ENCODE results near the gene DLX4.

DLX4 gene

DNA sequence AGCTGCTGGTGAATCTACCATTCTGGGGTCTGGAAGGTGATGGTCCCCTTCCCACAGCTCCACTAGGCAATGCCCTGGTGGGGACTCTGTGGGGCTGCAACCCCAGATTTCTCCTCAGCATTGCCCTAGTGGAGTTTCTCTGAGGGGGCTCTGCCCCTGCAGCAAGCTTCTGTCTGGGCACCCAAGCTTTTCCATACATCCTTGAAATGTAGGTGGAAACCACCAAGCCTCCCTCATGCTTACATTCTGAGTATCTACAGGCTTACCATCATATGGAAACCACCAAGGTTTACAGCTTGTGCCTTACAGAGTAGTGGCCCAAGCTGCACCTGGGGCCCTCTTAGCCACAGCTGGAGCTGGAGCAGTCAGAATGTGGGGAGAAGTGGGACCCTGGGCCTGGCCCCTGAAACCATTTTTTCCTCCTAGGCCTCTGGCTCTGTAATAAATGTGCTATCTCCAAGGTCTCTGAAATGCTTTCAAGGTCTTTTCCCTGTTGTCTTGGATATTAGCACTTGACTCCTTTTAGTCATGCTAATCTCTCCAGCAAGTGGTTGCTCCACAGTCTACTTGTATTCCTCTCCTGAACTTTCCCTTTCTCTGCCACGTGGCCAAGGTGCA is 45.6 kb downstream of the DLX4 start:
- DNase-seq (ENCODE audit: low read depth in 3 of 3): no peak

DNA sequence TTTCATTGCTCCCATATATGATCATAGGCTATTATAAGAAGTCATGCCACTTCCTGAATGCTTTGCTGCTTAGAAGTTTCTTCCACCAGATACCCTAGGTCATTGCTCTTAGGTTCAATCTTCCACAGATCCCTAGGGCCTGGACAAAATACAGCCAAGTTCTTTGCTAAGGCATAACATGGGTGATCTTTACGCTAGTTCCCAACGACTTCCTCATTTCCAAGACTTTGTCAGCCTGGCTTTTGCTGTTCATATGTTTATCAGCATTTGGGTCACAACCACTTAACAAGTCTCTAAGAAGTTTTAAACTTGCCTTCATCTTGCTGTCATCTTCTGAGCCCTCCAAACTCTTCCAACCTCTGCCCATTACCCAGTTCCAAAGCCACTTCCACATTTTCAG is 46.2 kb downstream of the DLX4 start:
- no peak for DNase-seq (ENCODE audit: low read depth in 3 of 3)

DNA sequence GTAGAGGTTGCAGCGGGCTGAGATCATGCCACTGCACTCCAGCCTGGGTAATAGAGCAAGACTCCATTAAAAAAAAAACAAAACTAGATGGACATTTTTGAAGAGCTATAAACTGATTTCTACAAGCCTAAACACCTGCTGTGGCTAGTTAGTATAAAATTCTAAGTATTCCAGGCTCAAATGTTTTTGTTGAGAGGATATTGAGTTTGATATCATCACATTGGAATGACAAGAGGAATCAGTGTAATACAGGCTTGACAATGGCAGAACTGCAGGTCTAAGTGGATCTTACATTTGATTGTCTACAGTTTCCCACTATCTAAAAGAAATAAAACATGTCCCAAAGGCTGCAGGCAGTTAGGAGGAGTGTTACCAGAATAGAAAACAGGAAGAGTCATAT is 49.9 kb downstream of the DLX4 start:
- no peak for DNase-seq (ENCODE audit: low read depth in 3 of 3)

DNA sequence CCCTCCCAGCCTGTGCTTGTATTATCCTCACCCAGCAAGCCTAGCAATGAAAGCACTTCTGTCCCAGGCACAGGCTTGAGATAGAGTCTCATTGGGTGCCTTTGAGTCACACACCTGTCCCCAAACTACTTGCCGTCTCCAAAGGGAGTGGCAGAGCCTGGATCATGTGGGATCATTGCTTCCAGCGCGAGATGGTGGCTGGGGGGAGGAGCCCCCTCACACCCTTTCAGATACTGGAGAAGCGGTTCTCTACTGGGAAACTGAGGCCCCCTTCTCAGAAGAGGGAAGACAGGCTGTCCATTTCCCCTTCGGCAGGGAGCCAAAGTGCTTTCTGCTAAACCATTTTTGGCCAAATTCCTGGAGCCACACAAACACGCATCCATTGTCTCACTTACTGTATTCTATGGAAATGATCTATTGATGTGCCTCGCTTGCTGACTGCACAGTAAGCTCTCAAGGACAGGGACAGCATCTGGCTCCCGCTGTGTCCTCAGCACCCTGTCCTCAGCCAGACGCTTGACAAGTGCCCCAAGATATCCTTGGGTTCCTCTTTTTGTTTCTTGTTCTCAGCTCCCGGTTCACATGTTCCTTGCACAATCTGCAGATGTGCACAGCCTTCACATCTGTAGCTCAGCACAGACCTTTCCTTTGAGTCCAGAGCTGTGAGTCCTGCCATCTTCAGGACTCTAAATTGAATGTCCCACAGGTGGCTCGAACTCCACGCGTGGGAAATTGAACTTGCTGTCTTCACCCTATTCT is 52.0 kb downstream of the DLX4 start:
- DNase-seq (ENCODE audit: low read depth in 3 of 3): no peak

DNA sequence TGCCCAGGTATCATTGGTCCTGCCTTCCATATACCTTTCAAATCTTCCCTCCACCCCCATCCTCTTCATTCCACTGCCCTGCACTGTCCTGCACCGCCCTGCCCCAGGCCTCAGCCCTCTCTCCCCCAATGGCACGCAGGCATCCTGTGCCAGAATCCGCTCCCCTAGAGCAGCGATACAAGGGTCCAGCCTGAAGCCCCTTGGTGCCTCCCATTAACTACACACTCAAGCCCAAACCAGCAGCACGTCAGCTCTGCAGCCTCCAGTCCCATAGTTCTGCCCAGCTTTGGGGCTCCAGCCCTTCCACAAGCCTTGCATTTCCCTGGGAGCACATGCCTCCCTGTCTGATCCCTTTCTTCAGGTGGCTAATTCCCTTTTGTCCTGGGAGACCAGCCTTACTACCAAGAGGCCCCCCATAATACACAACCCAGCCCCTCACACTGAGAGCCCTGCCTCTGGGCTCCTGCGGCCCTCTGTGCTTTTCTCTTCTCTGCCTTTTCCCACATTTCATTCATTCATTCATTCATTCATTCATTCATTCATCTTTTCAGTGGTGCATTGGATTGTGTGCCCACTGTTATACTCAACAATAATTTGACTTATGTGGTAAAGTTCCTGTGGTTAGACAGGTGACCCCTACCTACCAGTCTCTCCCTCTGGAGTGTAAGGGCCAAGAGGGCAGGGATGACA is 52.8 kb downstream of the DLX4 start:
- no peak for DNase-seq (ENCODE audit: low read depth in 3 of 3)

DNA sequence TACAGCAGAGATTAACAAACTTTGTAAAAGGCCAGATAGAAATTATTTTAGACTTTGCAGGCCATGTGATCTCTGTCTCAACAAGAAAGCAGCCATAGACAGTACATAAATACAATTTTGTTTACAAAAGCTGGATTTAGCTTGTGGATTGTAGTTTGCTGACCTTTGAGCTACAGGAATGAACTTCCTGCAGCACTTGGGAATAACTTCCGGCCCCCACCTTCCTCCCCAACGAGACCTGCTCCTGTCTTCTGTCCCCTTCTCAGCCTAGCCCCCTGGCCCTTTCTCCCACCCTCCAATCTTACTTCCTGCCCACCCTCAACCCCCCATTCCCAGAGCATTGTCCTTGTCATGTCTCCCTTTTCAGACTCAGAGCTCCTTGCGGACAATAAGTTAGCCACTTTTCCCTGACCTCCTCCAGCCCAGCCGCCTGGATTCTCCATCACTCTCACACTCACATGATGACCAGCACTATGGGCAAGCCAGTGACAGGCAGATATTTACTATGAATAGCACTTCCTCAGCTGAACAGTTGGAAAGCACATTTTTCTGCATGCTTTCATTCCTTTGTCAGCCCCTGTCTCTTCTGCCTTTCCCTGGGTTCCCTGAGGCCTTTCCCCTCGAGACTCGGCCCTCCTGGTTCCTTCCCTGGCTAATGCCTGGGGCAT is 53.6 kb downstream of the DLX4 start:
- no peak for DNase-seq (ENCODE audit: low read depth in 3 of 3)

DNA sequence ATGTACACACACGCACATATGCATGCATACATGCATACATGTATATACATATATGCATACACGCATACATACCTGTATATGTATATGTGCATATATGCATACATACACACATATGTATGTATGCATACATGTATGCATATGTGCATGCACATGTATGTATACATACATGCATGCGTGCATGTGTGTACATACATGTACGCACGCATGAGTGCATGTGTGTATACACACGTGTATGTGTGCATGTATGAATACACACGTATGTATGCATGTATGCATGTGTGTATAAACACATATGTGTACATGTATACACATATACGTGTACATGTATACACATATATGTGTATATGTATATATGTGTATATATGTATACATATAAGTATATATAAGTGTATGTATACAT is 54.5 kb downstream of the DLX4 start:
- DNase-seq (ENCODE audit: low read depth in 3 of 3): no peak

Measured in stimulated activated CD4-positive, alpha-beta T cell treated with anti-CD3 and anti-CD28 coated beads, TNF-alpha, amount 100 ng/mL, for 48 hours (primary cell).